ENCODE data around the gene FMN1.

Gene FMN1

GRCh38 chr15:33022629-33023028, 171.9 kb downstream of the FMN1 start:
- DNase-seq (ENCODE audit: low read depth): peak; percentile 74

DNA sequence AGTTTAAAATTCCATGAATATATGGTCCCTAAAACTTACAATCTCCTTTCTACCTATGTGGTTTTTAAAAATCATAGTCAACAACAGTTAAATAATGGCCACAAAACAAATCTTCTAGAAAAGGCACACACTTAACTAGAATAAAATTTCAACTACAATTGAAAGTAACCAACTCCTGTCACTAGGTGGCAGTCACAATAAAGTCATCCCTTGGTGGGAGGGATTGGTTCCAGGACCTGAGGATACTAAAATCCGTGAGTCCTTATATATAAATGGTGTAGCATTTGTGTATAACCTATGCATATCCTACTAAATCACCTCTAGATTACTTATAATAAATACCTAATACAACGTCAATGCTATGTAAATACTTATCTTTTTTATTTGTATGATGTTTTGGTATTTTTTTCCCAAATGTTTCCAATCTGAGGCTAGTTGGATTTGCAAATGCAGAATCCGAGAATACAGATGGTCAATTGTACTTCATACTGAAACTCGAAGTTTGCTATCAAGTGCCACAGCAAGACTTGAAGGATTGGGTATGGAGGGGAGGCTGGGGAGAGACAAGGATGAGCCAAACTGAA, 172.6 kb downstream of the FMN1 start:
- TF ChIP-seq, protein P1, sequence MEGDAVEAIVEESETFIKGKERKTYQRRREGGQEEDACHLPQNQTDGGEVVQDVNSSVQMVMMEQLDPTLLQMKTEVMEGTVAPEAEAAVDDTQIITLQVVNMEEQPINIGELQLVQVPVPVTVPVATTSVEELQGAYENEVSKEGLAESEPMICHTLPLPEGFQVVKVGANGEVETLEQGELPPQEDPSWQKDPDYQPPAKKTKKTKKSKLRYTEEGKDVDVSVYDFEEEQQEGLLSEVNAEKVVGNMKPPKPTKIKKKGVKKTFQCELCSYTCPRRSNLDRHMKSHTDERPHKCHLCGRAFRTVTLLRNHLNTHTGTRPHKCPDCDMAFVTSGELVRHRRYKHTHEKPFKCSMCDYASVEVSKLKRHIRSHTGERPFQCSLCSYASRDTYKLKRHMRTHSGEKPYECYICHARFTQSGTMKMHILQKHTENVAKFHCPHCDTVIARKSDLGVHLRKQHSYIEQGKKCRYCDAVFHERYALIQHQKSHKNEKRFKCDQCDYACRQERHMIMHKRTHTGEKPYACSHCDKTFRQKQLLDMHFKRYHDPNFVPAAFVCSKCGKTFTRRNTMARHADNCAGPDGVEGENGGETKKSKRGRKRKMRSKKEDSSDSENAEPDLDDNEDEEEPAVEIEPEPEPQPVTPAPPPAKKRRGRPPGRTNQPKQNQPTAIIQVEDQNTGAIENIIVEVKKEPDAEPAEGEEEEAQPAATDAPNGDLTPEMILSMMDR (conservative IDR thresholded peaks at IDR 0.05; ENCODE audit: low read length): peak; percentile 80
- H3K4me3 ChIP-seq (ENCODE audit: low read length): no peak overlapping the region
- DNase-seq (ENCODE audit: low read depth): peak; percentile 58

More at GRCh38 chr15:33022629-33023028, 171.9 kb downstream of the FMN1 start:
- TF ChIP-seq, protein P1 (conservative IDR thresholded peaks at IDR 0.05; ENCODE audit: low read length): no peak
- no peak overlapping the region for H3K4me3 ChIP-seq (ENCODE audit: low read length)

DNA sequence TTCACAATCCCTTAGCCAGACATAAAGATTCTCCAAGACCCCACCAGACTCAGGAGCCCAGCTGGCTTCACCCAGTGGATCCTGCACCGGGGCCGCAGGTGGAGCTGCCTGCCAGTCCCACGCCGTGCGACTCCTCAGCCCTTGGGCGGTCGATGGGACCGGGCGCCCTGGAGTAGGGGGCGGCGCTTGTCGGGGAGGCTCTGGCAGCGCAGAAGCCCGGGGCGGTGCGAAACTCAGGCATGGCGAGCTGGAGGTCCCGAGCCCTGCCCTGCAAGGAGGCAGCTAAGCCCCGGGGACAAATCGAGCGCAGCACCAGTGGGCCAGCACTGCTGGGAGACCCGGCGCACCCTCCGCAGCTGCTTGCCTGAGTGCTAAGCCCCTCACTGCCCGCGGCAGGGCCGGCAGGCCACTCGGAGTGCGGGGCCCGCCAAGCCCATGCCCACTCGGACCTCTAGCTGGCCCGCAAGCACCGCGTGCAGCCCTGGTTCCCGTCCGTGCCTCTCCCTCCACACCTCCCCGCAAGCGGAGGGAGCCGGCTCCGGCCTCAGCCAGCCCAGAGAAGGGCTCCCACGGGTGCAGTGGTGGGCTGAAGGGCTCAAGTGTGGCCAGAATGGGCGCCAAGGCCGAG, 175.0 kb downstream of the FMN1 start:
- no peak overlapping the region for H3K4me3 ChIP-seq (ENCODE audit: low read length)
- no peak for DNase-seq (ENCODE audit: low read depth)
- TF ChIP-seq, protein P1 (conservative IDR thresholded peaks at IDR 0.05; ENCODE audit: low read length): no peak

DNA sequence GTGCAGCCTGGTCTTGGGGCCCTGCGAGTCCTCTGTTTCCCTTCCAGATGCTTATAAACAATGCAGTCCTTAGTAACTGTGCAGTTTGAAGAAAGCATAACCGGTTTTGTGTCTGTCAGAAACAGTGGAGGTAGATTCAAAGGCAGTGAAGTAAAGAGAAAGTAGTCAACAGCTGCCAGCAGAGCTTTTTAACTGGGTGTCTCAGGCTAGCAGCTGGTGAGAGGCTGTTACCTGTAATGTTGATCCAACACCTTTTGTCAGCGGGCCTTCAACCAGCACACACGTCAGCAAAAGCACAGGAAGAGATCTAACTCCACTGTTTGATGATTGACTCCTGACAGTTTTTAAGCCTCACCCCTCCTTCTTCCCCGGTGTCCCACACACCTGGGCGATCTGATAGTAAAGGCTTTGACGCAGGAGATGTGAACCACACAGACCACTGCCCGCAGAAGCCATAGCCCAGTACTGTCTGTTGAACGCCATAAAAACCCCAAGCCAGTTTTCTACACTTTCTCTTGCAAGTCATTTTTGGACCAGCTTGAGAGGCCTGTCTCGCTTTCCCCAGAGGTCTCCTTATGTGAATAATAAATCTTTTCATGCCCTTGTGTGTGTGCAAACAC, 178.0 kb downstream of the FMN1 start:
- no peak for DNase-seq (ENCODE audit: low read depth)
- TF ChIP-seq, protein P1 (conservative IDR thresholded peaks at IDR 0.05; ENCODE audit: low read length): no peak
- H3K4me3 ChIP-seq (ENCODE audit: low read length): no peak overlapping the region

DNA sequence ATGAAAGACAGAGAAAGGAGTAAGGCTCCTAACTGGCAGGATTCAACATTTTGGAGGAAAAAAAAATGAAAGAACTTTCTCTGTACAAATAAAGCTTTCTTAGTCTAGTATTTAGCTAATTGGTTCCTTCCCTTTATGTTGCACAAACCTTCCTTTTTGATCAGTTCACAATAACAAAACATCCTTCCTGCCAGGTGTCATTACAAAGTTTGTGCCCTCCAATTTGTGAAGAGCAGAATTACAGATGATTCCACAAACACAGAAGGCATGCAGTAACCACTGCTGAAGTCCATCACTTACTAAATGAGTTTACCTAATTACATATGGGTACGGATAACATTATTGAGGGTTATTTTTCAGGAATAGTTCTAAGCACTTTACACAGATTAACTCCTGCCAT, 179.9 kb downstream of the FMN1 start:
- TF ChIP-seq, protein P1 (conservative IDR thresholded peaks at IDR 0.05; ENCODE audit: low read length): no peak

DNA sequence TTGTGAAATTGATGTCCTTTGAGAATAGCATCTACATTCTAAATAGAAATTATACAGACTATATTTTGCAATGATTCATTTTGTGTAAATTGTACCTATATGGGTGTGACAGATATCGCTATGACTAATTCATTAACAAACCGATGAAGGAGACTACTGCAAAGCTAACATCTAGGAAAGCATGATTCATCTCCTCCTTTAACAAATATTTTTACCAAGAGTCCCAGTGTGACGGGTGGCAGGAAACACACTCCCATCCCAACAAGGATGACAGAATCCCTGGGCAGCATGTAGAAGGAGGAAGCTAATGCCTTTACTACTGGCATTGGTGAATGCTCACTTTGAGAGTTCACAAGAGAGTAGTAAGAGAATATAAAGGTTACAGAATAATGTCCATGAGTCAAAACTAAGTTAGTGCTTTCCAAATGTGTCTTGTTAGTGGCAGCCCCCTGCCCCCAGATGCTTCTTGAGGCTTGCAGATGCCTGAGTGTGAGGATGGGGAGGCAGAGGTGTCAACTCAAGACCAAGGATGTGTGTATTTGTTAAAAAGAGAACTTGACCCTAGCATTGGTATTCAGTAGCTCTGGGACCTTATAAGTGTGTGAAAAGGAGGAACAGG, 180.6 kb downstream of the FMN1 start:
- H3K4me3 ChIP-seq (ENCODE audit: low read length): no peak overlapping the region
- TF ChIP-seq, protein P1 (conservative IDR thresholded peaks at IDR 0.05; ENCODE audit: low read length): no peak
- peak; percentile 60 for DNase-seq (ENCODE audit: low read depth)

More for the DNA sequence above, 179.9 kb downstream of the FMN1 start:
- H3K4me3 ChIP-seq (ENCODE audit: low read length): no peak overlapping the region
- no peak for DNase-seq (ENCODE audit: low read depth)
